ENCODE results near the gene ACAP3. TPM values are rescaled to one million over a fixed set of nuclear protein-coding genes. Genes with fewer than 3 reads are reported as not detected.

The ACAP3 gene
- polyA plus RNA-seq, 2 of the 4 experiments (the other 2 are of a cell fraction) = 6.6 to 24.2 TPM

- no peak for TF ChIP-seq EHF (CRISPR knock-in tag; IDR thresholded peaks at IDR 0.05)
- no peak for TF ChIP-seq FOSL2 (IDR thresholded peaks at IDR 0.05)
- no peak for TF ChIP-seq FOSL2 (CRISPR knock-in tag; IDR thresholded peaks at IDR 0.05)
- TF ChIP-seq NR3C1 (IDR thresholded peaks at IDR 0.05) = no peak
- no peak for TF ChIP-seq RAD21 (conservative IDR thresholded peaks at IDR 0.05 in 1 of 2, IDR thresholded peaks at IDR 0.05 in 1 of 2)
- TF ChIP-seq RNF2 (IDR thresholded peaks at IDR 0.05; ENCODE audit: borderline replicate concordance, low read depth) = no peak
- TF ChIP-seq FOXS1 (CRISPR knock-in tag; IDR thresholded peaks at IDR 0.05) = no peak
- TF ChIP-seq BHLHE40 (IDR thresholded peaks at IDR 0.05; ENCODE audit: low read depth, low read length) = no peak
- no peak for TF ChIP-seq TFCP2L1 (CRISPR knock-in tag; IDR thresholded peaks at IDR 0.05)
- TF ChIP-seq ATOH8 (CRISPR knock-in tag; IDR thresholded peaks at IDR 0.05; ENCODE audit: low read depth) = no peak
- TF ChIP-seq CHD2 (IDR thresholded peaks at IDR 0.05; ENCODE audit: low read length, partially characterized antibody) = no peak
- TF ChIP-seq CBX8 (IDR thresholded peaks at IDR 0.05) = no peak
- TF ChIP-seq JUN (IDR thresholded peaks at IDR 0.05) = no peak
- POLR2A ChIA-PET = no interaction called here
- CTCF ChIA-PET = interaction anchor here (1.4 to 7.2 kb wide), 7 partner anchors 11 to 39 kb away, joined by 3 to 73 read pairs (median 8); partner anchors contain the start of gene TAS1R3
- peak overlapping the region; percentile 97 for H3K4me2 ChIP-seq
- no peaks in the 10 kb centered on the region for H3K9me3 ChIP-seq
- 33% methylated on average over 2 of the region's 12 CpGs for WGBS (ENCODE audit: missing lambda C conversion rate)
- peaks cover 45% of the 10 kb centered on the region for H3K4me1 ChIP-seq
- DNase-seq (ENCODE audit: low read depth in 1 of 2, low spot score in 1 of 2) (no peak), ATAC-seq (no peak), FAIRE-seq (no peak)
- peak overlapping the region; percentile 87; the same call in 1 of the 3 replicates for H3K4me3 ChIP-seq
- H3K27ac ChIP-seq = peak overlapping the region; percentile 99 to 100
Observed at GRCh38 chr1:1345860-1346500, 38.2 kb upstream of the ACAP3 start.

GRCh38 chr1:1345384-1345783, 37.7 kb upstream of the ACAP3 start:
- peak overlapping the region; percentile 97 for H3K4me2 ChIP-seq
- ChIA-PET POLR2A (interaction anchor here (1.0 kb wide), 1 partner anchor 9 kb away, joined by 3 read pairs; no protein-coding TSS in a partner anchor), CTCF (interaction anchor here (0.6 to 7.2 kb wide), 10 partner anchors 10 to 69 kb away, joined by 3 to 73 read pairs (median 6); partner anchors contain the start of gene TAS1R3)
- no peak for FAIRE-seq
- H3K27ac ChIP-seq = peak overlapping the region; percentile 99 to 100
- TF ChIP-seq CHD4 (IDR thresholded peaks at IDR 0.05; ENCODE audit: borderline replicate concordance) (no peak), EP300 (IDR thresholded peaks at IDR 0.05) (no peak), HOXA7 (CRISPR knock-in tag; IDR thresholded peaks at IDR 0.05) (no peak), FOSB (CRISPR knock-in tag; IDR thresholded peaks at IDR 0.05) (no peak), HOXB5 (CRISPR knock-in tag; IDR thresholded peaks at IDR 0.05) (no peak), POLR2AphosphoS2 (conservative IDR thresholded peaks at IDR 0.05; ENCODE audit: low read length) (no peak), HEYL (CRISPR knock-in tag; IDR thresholded peaks at IDR 0.05) (no peak), NFE2L2 (conservative IDR thresholded peaks at IDR 0.05; ENCODE audit: low read length) (no peak), BCL3 (IDR thresholded peaks at IDR 0.05) (no peak)
- peak overlapping the region; percentile 28 for H3K4me3 ChIP-seq
- WGBS (ENCODE audit: missing lambda C conversion rate) = 0% methylated on average over 1 of the region's 16 CpGs
- DNase-seq (ENCODE audit: low read depth in 1 of 2, low spot score in 1 of 2) = no peak
- peak; percentile 8 to 31; a peak in 5 of 6 replicates for ATAC-seq
- H3K9me3 ChIP-seq = no peaks in the 10 kb centered on the region
- peaks cover 45% of the 10 kb centered on the region for H3K4me1 ChIP-seq
